Activated CD8-positive, alpha-beta T cell treated with anti-CD3 and anti-CD28 coated beads for 36 hours (primary cell): ENCODE data around the gene CCDC12. TPM values are rescaled to one million over a fixed set of nuclear protein-coding genes. Genes with fewer than 3 reads are reported as not detected.

Source experiments
- ATAC-seq: fragments of 200-7000 bp; cut with Tn5 transposase; one replicate; pipeline ENCODE4 v1.10.0; 2021; ENCODE audit warnings: mild to moderate bottlenecking, moderate library complexity
- CTCF ChIA-PET: fragments of 350-600 bp; sonication (Branson Sonifier 250); formaldehyde crosslinking; loops from one replicate; lab custom pipeline; 2021; ENCODE audit warnings: antibody characterized with exemption; lab: Charles Lee
- POLR2A ChIA-PET: fragments of 350-600 bp; sonication (Branson Sonifier 250); formaldehyde crosslinking; loops from one replicate; lab custom pipeline; 2021; ENCODE audit warnings: antibody characterized with exemption; lab: Charles Lee
- DNase-seq: peaks from one replicate; pipeline ENCODE4 v3.0.0-alpha.2; 2020
- H3K27ac Mint-ChIP-seq: one replicate; pipeline ENCODE4 v1.8.0; 2021; ENCODE audit warnings: mild to moderate bottlenecking, mixed read lengths
- H3K27me3 Mint-ChIP-seq: one replicate; pipeline ENCODE4 v1.8.0; 2021; ENCODE audit warnings: mixed read lengths
- H3K36me3 Mint-ChIP-seq: one replicate; pipeline ENCODE4 v1.8.0; 2021; ENCODE audit warnings: low read depth, mixed read lengths
- H3K4me1 Mint-ChIP-seq: one replicate; pipeline ENCODE4 v1.8.0; 2021; ENCODE audit warnings: low read depth, mixed read lengths
- H3K4me3 Mint-ChIP-seq: one replicate; pipeline ENCODE4 v1.8.0; 2021; ENCODE audit warnings: mild to moderate bottlenecking, moderate library complexity, mixed read lengths
- H3K9me3 Mint-ChIP-seq: one replicate; pipeline ENCODE4 v1.8.0; 2021; ENCODE audit warnings: mixed read lengths
- intact Hi-C: fragments of 100-400 bp; cut with micrococcal nuclease; formaldehyde crosslinking; loops from one replicate; pipeline ENCODE4 v1.10.0; 2022
- total RNA-seq, 2 experiments: library from RNA; stranded (reverse); gene quantifications; one replicate each; pipeline ENCODE4 v1.2.3, GENCODE V29; 2021
- TF ChIP-seq, protein P1 (sequence below): fragments of 200-600 bp; IDR thresholded peaks from one replicate; pipeline ENCODE4 v1.8.0; 2022; ENCODE audit warnings: antibody characterized with exemption, mild to moderate bottlenecking

The CCDC12 gene
- total RNA-seq, 2 experiments from 2014 or later, result 51.2 to 51.6 TPM

DNA sequence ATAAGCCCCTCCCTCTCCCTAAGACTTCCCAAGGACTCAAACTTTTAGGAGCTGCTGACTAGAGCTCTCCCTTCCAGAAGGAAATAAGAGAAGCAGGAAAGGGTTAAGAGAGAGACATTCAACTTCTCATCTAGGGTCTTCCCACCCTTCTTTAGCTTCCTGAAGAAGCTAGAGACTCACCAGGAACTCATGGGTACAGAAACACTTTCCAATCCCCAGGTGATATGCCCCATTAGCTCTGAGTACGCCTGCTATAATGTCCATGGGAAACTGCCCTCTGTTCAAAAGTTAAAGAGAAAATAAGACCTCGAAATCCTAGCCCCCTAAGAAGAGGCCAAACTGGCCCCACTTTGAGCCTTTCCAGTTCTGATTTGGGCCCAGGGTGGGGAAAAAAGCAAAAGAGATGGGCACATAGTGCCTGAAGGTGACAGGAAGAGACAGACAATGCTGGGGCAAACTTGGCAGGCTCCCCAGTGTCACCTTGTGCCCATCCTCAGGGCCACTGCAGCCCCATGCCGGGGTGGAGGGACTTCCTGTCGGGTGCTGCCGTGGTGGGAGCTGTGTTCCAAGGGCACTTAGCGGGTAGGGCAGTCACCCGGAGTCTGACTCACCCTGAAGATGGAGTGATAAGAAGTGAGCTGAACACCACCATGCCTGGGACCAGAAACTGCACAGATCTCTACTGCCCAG is 29.5 kb downstream of the CCDC12 start:
- H3K27ac Mint-ChIP-seq, result peak overlapping the region; percentile 90
- POLR2A ChIA-PET, result interaction anchor here (0.9 to 3.7 kb wide), 15 partner anchors 9 to 64 kb away, joined by 3 to 33 read pairs (median 7); partner anchors contain the start of gene NBEAL2
- peaks cover 40% of the 10 kb centered on the region for H3K36me3 Mint-ChIP-seq
- TF ChIP-seq, protein P1, sequence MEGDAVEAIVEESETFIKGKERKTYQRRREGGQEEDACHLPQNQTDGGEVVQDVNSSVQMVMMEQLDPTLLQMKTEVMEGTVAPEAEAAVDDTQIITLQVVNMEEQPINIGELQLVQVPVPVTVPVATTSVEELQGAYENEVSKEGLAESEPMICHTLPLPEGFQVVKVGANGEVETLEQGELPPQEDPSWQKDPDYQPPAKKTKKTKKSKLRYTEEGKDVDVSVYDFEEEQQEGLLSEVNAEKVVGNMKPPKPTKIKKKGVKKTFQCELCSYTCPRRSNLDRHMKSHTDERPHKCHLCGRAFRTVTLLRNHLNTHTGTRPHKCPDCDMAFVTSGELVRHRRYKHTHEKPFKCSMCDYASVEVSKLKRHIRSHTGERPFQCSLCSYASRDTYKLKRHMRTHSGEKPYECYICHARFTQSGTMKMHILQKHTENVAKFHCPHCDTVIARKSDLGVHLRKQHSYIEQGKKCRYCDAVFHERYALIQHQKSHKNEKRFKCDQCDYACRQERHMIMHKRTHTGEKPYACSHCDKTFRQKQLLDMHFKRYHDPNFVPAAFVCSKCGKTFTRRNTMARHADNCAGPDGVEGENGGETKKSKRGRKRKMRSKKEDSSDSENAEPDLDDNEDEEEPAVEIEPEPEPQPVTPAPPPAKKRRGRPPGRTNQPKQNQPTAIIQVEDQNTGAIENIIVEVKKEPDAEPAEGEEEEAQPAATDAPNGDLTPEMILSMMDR, result no peak
- peaks cover 70% of the 10 kb centered on the region for H3K4me1 Mint-ChIP-seq
- peak overlapping the region; percentile 46 for H3K4me3 Mint-ChIP-seq
- H3K9me3 Mint-ChIP-seq, result no peaks in the 10 kb centered on the region
- DNase-seq (peak; percentile 85), ATAC-seq (peak; percentile 78)
- CTCF ChIA-PET, result interaction anchor here (0.8 to 2.1 kb wide), 5 partner anchors 9 to 38 kb away, joined by 3 to 8 read pairs (median 5); no protein-coding TSS in a partner anchor
- intact Hi-C loops, result no loop called here
- no peaks in the 10 kb centered on the region for H3K27me3 Mint-ChIP-seq

DNA sequence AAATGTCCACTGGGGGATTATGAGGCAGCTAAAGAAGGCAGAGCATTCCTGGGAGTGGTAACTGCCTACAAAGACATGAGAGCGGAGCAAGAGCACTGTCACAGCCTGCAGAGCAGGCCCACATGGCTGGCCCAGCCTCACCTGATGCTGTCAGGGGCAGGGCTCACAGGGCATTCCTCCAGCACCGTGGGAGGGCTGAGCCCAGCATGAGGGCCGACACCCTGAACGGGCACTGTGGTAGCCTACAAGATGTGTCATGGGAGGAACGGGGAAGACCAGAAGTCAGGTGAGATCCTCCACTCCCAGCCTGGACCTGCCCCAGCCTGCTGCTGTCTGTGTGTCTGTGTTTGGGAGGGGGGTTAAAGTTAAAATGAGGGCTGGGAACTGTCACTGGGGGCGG is 30.1 kb downstream of the CCDC12 start:
- ChIA-PET CTCF (interaction anchor here (1.4 to 2.1 kb wide), 3 partner anchors 13 to 37 kb away, joined by 5 to 8 read pairs (median 6); no protein-coding TSS in a partner anchor), POLR2A (interaction anchor here (0.9 to 3.7 kb wide), 7 partner anchors 8 to 33 kb away, joined by 3 to 33 read pairs (median 8); partner anchors contain the start of gene NBEAL2)
- Mint-ChIP-seq H3K27ac (peak overlapping the region; percentile 90), H3K4me1 (peaks cover 66% of the 10 kb centered on the region), H3K36me3 (peaks cover 37% of the 10 kb centered on the region), H3K27me3 (no peaks in the 10 kb centered on the region), H3K9me3 (no peaks in the 10 kb centered on the region), H3K4me3 (no peak overlapping the region)
- TF ChIP-seq, protein P1, result no peak
- ATAC-seq (no peak), DNase-seq (no peak)
- intact Hi-C loops, result no loop called here

- ChIA-PET POLR2A (interaction anchor here (0.8 to 1.0 kb wide), 2 partner anchors 9 to 36 kb away, joined by 3 read pairs; no protein-coding TSS in a partner anchor), CTCF (no interaction called here)
- TF ChIP-seq, protein P1, result no peak
- no peak for DNase-seq
- Mint-ChIP-seq H3K4me3 (no peak overlapping the region), H3K9me3 (no peaks in the 10 kb centered on the region), H3K27me3 (no peaks in the 10 kb centered on the region), H3K27ac (peak overlapping the region; percentile 39), H3K4me1 (peaks cover 58% of the 10 kb centered on the region), H3K36me3 (peaks cover 44% of the 10 kb centered on the region)
- intact Hi-C loops, result no loop called here
- ATAC-seq, result no peak
Measured at GRCh38 chr3:46944191-46944590, 32.4 kb downstream of the CCDC12 start.

DNA sequence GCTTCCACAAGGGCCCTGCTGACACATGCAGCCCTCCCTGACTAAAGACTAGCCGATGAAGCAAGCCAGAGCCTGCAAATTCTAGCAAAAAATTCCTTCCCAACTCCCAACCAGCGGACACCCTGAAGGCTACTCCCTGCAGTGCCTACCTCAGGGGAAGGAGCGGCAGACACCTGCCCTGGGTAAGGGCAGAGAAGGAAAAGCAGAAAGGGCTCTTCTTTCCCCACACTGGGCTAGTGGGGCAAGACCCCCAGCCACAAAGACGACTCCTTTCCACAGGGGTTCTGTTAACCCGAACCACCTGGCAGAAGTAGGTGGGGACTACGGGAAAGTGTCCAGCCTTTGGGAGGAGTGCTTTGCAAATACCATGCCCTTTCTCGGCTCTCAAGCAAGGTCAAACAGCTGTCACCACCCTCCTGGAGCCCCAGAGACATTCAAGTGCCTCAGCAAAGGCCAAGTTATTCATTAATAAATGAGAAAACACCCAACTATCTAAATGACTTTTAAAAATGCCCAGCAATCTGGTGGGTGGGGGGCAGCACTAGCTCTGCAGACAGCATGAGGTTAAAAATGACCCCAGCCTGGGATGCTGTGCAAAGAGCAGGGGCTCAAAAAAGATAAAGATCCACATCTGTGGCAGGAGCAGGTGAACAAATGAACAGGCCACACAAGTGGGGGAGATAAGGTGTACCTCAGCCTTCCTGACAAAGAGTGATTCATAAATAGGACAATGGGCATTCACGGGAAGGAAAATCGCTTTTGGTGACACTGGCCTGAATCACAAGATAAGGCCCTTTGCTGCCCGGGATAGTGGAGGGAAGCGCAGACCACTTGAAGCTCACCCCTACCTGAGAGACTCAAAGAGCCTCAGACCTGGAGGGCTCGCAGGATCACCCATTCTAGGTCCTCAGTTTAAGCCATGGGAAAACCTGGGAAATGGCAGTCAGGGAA is 33.0 kb downstream of the CCDC12 start:
- TF ChIP-seq, protein P1, result no peak
- Mint-ChIP-seq H3K27me3 (no peaks in the 10 kb centered on the region), H3K36me3 (peaks cover 45% of the 10 kb centered on the region), H3K4me1 (peaks cover 56% of the 10 kb centered on the region), H3K9me3 (no peaks in the 10 kb centered on the region), H3K27ac (peak overlapping the region; percentile 11), H3K4me3 (no peak overlapping the region)
- intact Hi-C loops, result no loop called here
- no peak for DNase-seq
- ChIA-PET CTCF (no interaction called here), POLR2A (interaction anchor here (1.0 to 1.4 kb wide), 2 partner anchors 8 to 10 kb away, joined by 3 read pairs; no protein-coding TSS in a partner anchor)
- ATAC-seq, result no peak
